Stimulated activated CD8-positive, alpha-beta memory T cell treated with anti-CD3 and anti-CD28 coated beads, Interleukin-12 subunit alpha, Interleukin-12 subunit beta, amount 100 ng/mL, for 4 hours (primary cell): ENCODE results near the gene ZNF189.
A peak's percentile ranks its signal among the peaks of the same experiment; 100 is the strongest.

ENCODE experiments used
- DNase-seq: peaks from one replicate; pipeline ENCODE4 v3.0.0-alpha.2; 2020; ENCODE audit warnings: low read depth

The ZNF189 gene

GRCh38 chr9:101398068-101398929 is at the start of gene ZNF189, which contains the start of gene MRPL50:
Gene ZNF189, plus strand, starts transcription at chr9:101398851. Its CDS starts 306 bp downstream, at chr9:101399157.
Gene MRPL50, minus strand, starts transcription at chr9:101398618. Its CDS starts 26 bp downstream, at chr9:101398592.
- DNase-seq, result peak; percentile 91

GRCh38 chr9:101350285-101350684 is 48.4 kb upstream of the ZNF189 start:
- DNase-seq, result no peak

GRCh38 chr9:101352892-101353463 is 45.7 kb upstream of the ZNF189 start:
- DNase-seq, result no peak

- no peak for DNase-seq
Observed at GRCh38 chr9:101353683-101354082, 45.0 kb upstream of the ZNF189 start.

GRCh38 chr9:101354143-101354764 is 44.4 kb upstream of the ZNF189 start:
- no peak for DNase-seq

- no peak for DNase-seq
Observed at GRCh38 chr9:101354765-101355708, 43.6 kb upstream of the ZNF189 start.

- no peak for DNase-seq
Observed at GRCh38 chr9:101356619-101357018, 42.0 kb upstream of the ZNF189 start.

GRCh38 chr9:101359679-101360078 is 39.0 kb upstream of the ZNF189 start:
- no peak for DNase-seq

- DNase-seq, result no peak
Observed at GRCh38 chr9:101360647-101361046, 38.0 kb upstream of the ZNF189 start.

- no peak for DNase-seq
Observed at GRCh38 chr9:101362450-101362849, 36.2 kb upstream of the ZNF189 start.

- no peak for DNase-seq
Observed at GRCh38 chr9:101365181-101365580, 33.5 kb upstream of the ZNF189 start.

- no peak for DNase-seq
Observed at GRCh38 chr9:101366038-101366756, 32.5 kb upstream of the ZNF189 start.

GRCh38 chr9:101367323-101367722 is 31.3 kb upstream of the ZNF189 start:
- DNase-seq, result no peak

- DNase-seq, result no peak
Observed at GRCh38 chr9:101369286-101369685, 29.4 kb upstream of the ZNF189 start.

- no peak for DNase-seq
Observed at GRCh38 chr9:101369884-101370531, 28.6 kb upstream of the ZNF189 start.

GRCh38 chr9:101371813-101372212 is 26.8 kb upstream of the ZNF189 start:
- DNase-seq, result no peak

- no peak for DNase-seq
Observed at GRCh38 chr9:101372327-101373118, 26.1 kb upstream of the ZNF189 start.

GRCh38 chr9:101375546-101375945 is 23.1 kb upstream of the ZNF189 start:
- DNase-seq, result no peak

- no peak for DNase-seq
Observed at GRCh38 chr9:101376111-101376848, 22.4 kb upstream of the ZNF189 start.
